ENCODE measurements around the gene FNDC7. TPM values are rescaled to one million over a fixed set of nuclear protein-coding genes. Genes with fewer than 3 reads are reported as not detected.

FNDC7 gene
- total and polyA plus RNA-seq, 9 of the 15 experiments (the other 6 are each of a cell fraction or from before 2014, with no cell fraction given) = not detected

DNA sequence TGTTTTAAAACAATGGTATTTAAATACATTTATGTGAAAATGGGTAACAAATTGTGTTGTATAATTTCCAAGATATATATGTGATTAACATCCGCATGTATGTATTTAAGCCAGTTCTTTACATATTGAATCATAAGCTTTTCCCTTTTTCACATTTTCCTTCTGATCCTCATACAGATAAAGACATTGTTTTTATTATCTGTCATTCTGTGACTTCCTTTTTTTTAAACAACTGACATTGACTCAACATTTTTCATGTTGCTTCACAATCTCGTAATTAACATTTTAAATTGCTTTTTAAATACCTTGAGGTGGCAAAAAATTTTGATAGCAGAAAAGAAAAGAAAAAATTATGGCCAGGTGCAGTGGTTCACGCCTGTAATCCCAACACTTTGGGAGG is 35.2 kb downstream of the FNDC7 start:
- Histone ChIP-seq H3K4me1 (replicated peaks in 1 of 2; ENCODE audit: control insufficient read depth in 2 of 2, insufficient read depth in 2 of 2, low read length in 2 of 2) (peaks cover 4 to 9% of the 10 kb centered on the region in 2 experiments; a peak in 4 of 5 replicates), H3K9me1 (ENCODE audit: control insufficient read depth, insufficient read depth, low read length) (no peaks in the 10 kb centered on the region), H2AFZ (ENCODE audit: low read depth, low read length) (no peak overlapping the region), H3K4me2 (ENCODE audit: insufficient read depth, low read length) (no peak overlapping the region), H3K79me2 (ENCODE audit: control insufficient read depth, insufficient read depth, low read length) (peaks cover 26% of the 10 kb centered on the region), H3K9me3 (replicated peaks; ENCODE audit: control insufficient read depth, insufficient read depth, low read depth, low read length) (no peaks in the 10 kb centered on the region), H3K4me3 (no peak overlapping the region), H4K20me1 (replicated peaks; ENCODE audit: control insufficient read depth, insufficient read depth, low read length) (no peaks in the 10 kb centered on the region), H3K36me3 (ENCODE audit: control insufficient read depth, insufficient read depth, low read length) (peaks cover 14% of the 10 kb centered on the region; the same call in 2 of the 3 replicates), H3K27me3 (ENCODE audit: control insufficient read depth in 2 of 2, insufficient read depth in 2 of 2, low read length in 2 of 2) (no peaks in the 10 kb centered on the region), H3K9ac (ENCODE audit: insufficient read depth in 1 of 2, low read depth in 2 of 2, low read length in 2 of 2) (peak overlapping the region in 1 of 2 experiments; percentile 92; a peak in 1 of 4 replicates), H3K27ac (ENCODE audit: extremely low read depth, low read depth, low read length) (no peak overlapping the region)
- intact Hi-C loops (cut with micrococcal nuclease) = loop anchor here (2.0 to 10.0 kb wide), 6 partner anchors 45 to 357 kb away; partner anchors contain the start of genes GPSM2 and PRPF38B
- in situ Hi-C loops (cut with MboI) = no loop called here
- FAIRE-seq (no peak), ATAC-seq (no peak), DNase-seq (ENCODE audit: extremely low read depth in 1 of 4, low spot score in 3 of 4) (no peak)
- 31% methylated on average over 3 of the region's 3 CpGs for WGBS (ENCODE audit: insufficient coverage, low coverage, missing lambda C conversion rate)
- BruUV-seq (replicated peaks) = no TSS peak
- CTCF ChIA-PET (ENCODE audit: low intra/inter-chr PET ratio) = interaction anchor here (0.8 kb wide), 1 partner anchor 150 kb away, joined by 3 read pairs; no protein-coding TSS in a partner anchor
- POLR2A ChIA-PET = interaction anchor here (0.9 kb wide), 1 partner anchor 50 kb away, joined by 4 read pairs; no protein-coding TSS in a partner anchor
- TF ChIP-seq ZFP1 (CRISPR knock-in tag; IDR thresholded peaks at IDR 0.05) (no peak), SIN3A (IDR thresholded peaks at IDR 0.05; ENCODE audit: borderline replicate concordance in 2 of 2, control insufficient read depth in 1 of 2, low read depth in 2 of 2, low read length in 2 of 2) (no peak), GMEB1 (CRISPR knock-in tag; IDR thresholded peaks at IDR 0.05) (no peak), ARID1B (IDR thresholded peaks at IDR 0.05) (peak; percentile 55), RBM15 (IDR thresholded peaks at IDR 0.05; ENCODE audit: insufficient read depth, low read length) (no peak), GTF2E2 (tag; IDR thresholded peaks at IDR 0.05) (no peak), SMARCA4 (IDR thresholded peaks at IDR 0.05) (no peak), ZNF274 (IDR thresholded peaks at IDR 0.05; ENCODE audit: borderline replicate concordance, low read depth, low read length) (no peak), NFATC3 (IDR thresholded peaks at IDR 0.05) (no peak), SMARCE1 (IDR thresholded peaks at IDR 0.05) (peak; percentile 68; the same call in 1 of the 2 replicates), HMG20B (CRISPR knock-in tag; IDR thresholded peaks at IDR 0.05) (no peak), FOSL1 (tag; conservative IDR thresholded peaks at IDR 0.05) (peak; percentile 59; the same call in 1 of the 2 replicates), MCM2 (IDR thresholded peaks at IDR 0.05; ENCODE audit: low read depth) (no peak), NFE2 (IDR thresholded peaks at IDR 0.05; ENCODE audit: low read depth) (peak; percentile 40; the same call in 1 of the 2 replicates), CEBPG (CRISPR knock-in tag; IDR thresholded peaks at IDR 0.05) (no peak), CEBPG (tag; conservative IDR thresholded peaks at IDR 0.05 in 1 of 2, IDR thresholded peaks at IDR 0.05 in 1 of 2) (peak in 1 of 2 experiments; percentile 62; a peak in 2 of 4 replicates), ZNF707 (CRISPR knock-in tag; conservative IDR thresholded peaks at IDR 0.05) (no peak), MEIS2 (IDR thresholded peaks at IDR 0.05; ENCODE audit: partially characterized antibody) (peak; percentile 39), DPF2 (IDR thresholded peaks at IDR 0.05) (0 out of 2 replicates have a peak, but pooled peaks have one; percentile 4), YBX1 (IDR thresholded peaks at IDR 0.05) (no peak)
- TF ChIP-seq, protein P1, sequence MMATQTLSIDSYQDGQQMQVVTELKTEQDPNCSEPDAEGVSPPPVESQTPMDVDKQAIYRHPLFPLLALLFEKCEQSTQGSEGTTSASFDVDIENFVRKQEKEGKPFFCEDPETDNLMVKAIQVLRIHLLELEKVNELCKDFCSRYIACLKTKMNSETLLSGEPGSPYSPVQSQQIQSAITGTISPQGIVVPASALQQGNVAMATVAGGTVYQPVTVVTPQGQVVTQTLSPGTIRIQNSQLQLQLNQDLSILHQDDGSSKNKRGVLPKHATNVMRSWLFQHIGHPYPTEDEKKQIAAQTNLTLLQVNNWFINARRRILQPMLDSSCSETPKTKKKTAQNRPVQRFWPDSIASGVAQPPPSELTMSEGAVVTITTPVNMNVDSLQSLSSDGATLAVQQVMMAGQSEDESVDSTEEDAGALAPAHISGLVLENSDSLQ (IDR thresholded peaks at IDR 0.05) = peak; percentile 32; the same call in 1 of the 2 replicates
- TF ChIP-seq, protein P2, sequence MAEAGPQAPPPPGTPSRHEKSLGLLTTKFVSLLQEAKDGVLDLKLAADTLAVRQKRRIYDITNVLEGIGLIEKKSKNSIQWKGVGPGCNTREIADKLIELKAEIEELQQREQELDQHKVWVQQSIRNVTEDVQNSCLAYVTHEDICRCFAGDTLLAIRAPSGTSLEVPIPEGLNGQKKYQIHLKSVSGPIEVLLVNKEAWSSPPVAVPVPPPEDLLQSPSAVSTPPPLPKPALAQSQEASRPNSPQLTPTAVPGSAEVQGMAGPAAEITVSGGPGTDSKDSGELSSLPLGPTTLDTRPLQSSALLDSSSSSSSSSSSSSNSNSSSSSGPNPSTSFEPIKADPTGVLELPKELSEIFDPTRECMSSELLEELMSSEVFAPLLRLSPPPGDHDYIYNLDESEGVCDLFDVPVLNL (CRISPR knock-in tag; IDR thresholded peaks at IDR 0.05; ENCODE audit: low read depth) = no peak
